OCI-LY1 (cell line): ENCODE results near the gene KCTD18.

Source experiments
- H2AFZ ChIP-seq: fragments of 200-600 bp; sonication (generic), shearing (Covaris generic); 2 replicates; pipeline ENCODE4 v1.6.0; 2014; ENCODE audit warnings: antibody characterized with exemption, mild to moderate bottlenecking, low read length
- H3F3A ChIP-seq: fragments of 200-600 bp; sonication (generic), shearing (Covaris generic); 2 replicates; pipeline ENCODE4 v1.6.0; 2014; ENCODE audit warnings: mild to moderate bottlenecking, antibody characterized with exemption, low read length, moderate library complexity; ENCODE audit not compliant: insufficient read depth
- H3K27ac ChIP-seq: fragments of 200-600 bp; sonication (generic); 2 replicates; pipeline ENCODE4 v1.5.1; 2014; ENCODE audit warnings: low read length, mixed run types, mild to moderate bottlenecking, low read depth; ENCODE audit not compliant: poor library complexity, severe bottlenecking
- H3K27me3 ChIP-seq: fragments of 200-600 bp; sonication (generic); 2 replicates; pipeline ENCODE4 v1.6.0; 2014; ENCODE audit warnings: antibody characterized with exemption, mild to moderate bottlenecking, low read length, moderate library complexity; ENCODE audit not compliant: insufficient read depth
- H3K36me3 ChIP-seq: fragments of 200-600 bp; sonication (generic); 2 replicates; pipeline ENCODE4 v1.6.1; 2014; ENCODE audit warnings: mild to moderate bottlenecking, antibody characterized with exemption, low read length, moderate library complexity, mixed read lengths; ENCODE audit not compliant: insufficient read depth
- H3K4me1 ChIP-seq: fragments of 200-600 bp; sonication (generic); 2 replicates; pipeline ENCODE4 v1.5.1; 2014; ENCODE audit warnings: mild to moderate bottlenecking, low read length, moderate library complexity; ENCODE audit not compliant: insufficient read depth, severe bottlenecking
- H3K4me2 ChIP-seq: fragments of 200-600 bp; sonication (generic), shearing (Covaris generic); 2 replicates; pipeline ENCODE4 v1.6.1; 2014; ENCODE audit warnings: low read length
- H3K4me3 ChIP-seq: fragments of 200-600 bp; sonication (generic); 2 replicates; pipeline ENCODE4 v1.5.1; 2014; ENCODE audit warnings: low read length, low read depth, mild to moderate bottlenecking, mixed read lengths; ENCODE audit not compliant: poor library complexity, severe bottlenecking
- H3K79me2 ChIP-seq: fragments of 200-600 bp; shearing (Covaris generic); 2 replicates; pipeline ENCODE4 v1.6.1; 2016; ENCODE audit warnings: mixed run types, low read length, mixed read lengths; ENCODE audit not compliant: insufficient read depth
- H3K9ac ChIP-seq: fragments of 200-600 bp; sonication (generic), shearing (Covaris generic); 2 replicates; pipeline ENCODE4 v1.6.1; 2014; ENCODE audit warnings: mild to moderate bottlenecking, low read length, mixed read lengths
- H3K9me2 ChIP-seq: fragments of 200-600 bp; sonication (generic), shearing (Covaris generic); 2 replicates; pipeline ENCODE4 v1.6.1; 2014; ENCODE audit warnings: low read depth, mild to moderate bottlenecking, low read length, mixed read lengths
- H3K9me3 ChIP-seq: fragments of 200-600 bp; shearing (Covaris generic); 2 replicates; pipeline ENCODE4 v1.6.1; 2014; ENCODE audit warnings: low read length, mixed read lengths
- H4K20me1 ChIP-seq: fragments of 200-600 bp; sonication (generic), shearing (Covaris generic); 2 replicates; pipeline ENCODE4 v1.6.0; 2016; ENCODE audit warnings: mild to moderate bottlenecking, low read length; ENCODE audit not compliant: insufficient read depth
- EZH2 ChIP-seq: fragments of 200-600 bp; sonication (generic), shearing (Covaris generic); IDR thresholded peaks from 2 replicates; pipeline ENCODE4 v1.8.0; 2017; ENCODE audit warnings: borderline replicate concordance, mixed run types, mild to moderate bottlenecking, antibody characterized with exemption, low read length, moderate library complexity, mixed read lengths
- TF ChIP-seq, protein P1 (sequence below): fragments of 200-600 bp; sonication (generic), shearing (Covaris generic); IDR thresholded peaks from 2 replicates; pipeline ENCODE4 v1.5.1; 2017; ENCODE audit warnings: mild to moderate bottlenecking, antibody characterized with exemption, low read length, moderate library complexity, mixed read lengths

KCTD18 gene

DNA sequence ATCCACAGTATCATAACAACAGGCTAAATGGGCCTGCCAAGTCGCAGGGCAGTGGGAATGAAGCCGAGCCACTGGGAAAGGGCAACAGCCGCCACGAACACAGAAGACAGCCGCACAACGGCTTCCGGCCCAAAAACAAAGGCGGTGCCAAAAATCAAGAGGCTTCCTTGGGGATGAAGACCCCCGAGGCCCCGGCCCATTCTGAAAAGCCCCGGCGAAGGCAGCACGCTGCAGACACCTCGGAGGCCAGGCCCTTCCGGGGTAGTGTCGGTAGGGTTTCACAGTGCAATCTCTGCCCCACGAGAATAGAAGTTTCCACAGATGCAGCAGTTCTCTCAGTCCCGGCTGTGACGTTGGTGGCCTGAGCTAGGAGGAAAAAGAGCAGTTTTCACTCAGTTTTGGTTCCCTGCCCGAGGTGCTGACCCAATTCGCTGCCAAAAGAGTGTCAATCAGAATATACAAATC, 32.2 kb downstream of the KCTD18 start:
- H3K27ac ChIP-seq = peak overlapping the region; percentile 60
- no peaks in the 10 kb centered on the region for H3K36me3 ChIP-seq
- TF ChIP-seq, protein P1, sequence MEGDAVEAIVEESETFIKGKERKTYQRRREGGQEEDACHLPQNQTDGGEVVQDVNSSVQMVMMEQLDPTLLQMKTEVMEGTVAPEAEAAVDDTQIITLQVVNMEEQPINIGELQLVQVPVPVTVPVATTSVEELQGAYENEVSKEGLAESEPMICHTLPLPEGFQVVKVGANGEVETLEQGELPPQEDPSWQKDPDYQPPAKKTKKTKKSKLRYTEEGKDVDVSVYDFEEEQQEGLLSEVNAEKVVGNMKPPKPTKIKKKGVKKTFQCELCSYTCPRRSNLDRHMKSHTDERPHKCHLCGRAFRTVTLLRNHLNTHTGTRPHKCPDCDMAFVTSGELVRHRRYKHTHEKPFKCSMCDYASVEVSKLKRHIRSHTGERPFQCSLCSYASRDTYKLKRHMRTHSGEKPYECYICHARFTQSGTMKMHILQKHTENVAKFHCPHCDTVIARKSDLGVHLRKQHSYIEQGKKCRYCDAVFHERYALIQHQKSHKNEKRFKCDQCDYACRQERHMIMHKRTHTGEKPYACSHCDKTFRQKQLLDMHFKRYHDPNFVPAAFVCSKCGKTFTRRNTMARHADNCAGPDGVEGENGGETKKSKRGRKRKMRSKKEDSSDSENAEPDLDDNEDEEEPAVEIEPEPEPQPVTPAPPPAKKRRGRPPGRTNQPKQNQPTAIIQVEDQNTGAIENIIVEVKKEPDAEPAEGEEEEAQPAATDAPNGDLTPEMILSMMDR = no peak
- no peak for TF ChIP-seq EZH2

GRCh38 chr2:200476836-200477235, 33.0 kb downstream of the KCTD18 start:
- no peaks in the 10 kb centered on the region for H3K36me3 ChIP-seq

More for the DNA sequence above, 32.2 kb downstream of the KCTD18 start:
- Histone ChIP-seq H3K4me1 (peaks cover 52% of the 10 kb centered on the region), H3K4me3 (peak overlapping the region; percentile 65), H4K20me1 (no peaks in the 10 kb centered on the region), H3F3A (no peaks in the 10 kb centered on the region), H3K9me3 (no peaks in the 10 kb centered on the region), H3K27me3 (no peaks in the 10 kb centered on the region), H3K4me2 (peak overlapping the region; percentile 73), H3K79me2 (no peaks in the 10 kb centered on the region; the same call in 1 of the 2 replicates), H3K9ac (peak overlapping the region; percentile 70), H3K9me2 (no peaks in the 10 kb centered on the region), H2AFZ (no peak overlapping the region; the same call in 1 of the 2 replicates)

GRCh38 chr2:200475795-200476194, 34.1 kb downstream of the KCTD18 start:
- H3K4me2 ChIP-seq = peak overlapping the region; percentile 73
- H3K27ac ChIP-seq = peak overlapping the region; percentile 60
- H3K27me3 ChIP-seq = no peaks in the 10 kb centered on the region
- H3K4me3 ChIP-seq = peak overlapping the region; percentile 65
- H3K9me3 ChIP-seq = no peaks in the 10 kb centered on the region
- H2AFZ ChIP-seq = no peak overlapping the region
- no peak for TF ChIP-seq EZH2
- TF ChIP-seq, protein P1 = no peak
- no peaks in the 10 kb centered on the region for H3K9me2 ChIP-seq
- no peaks in the 10 kb centered on the region for H3F3A ChIP-seq
- H3K4me1 ChIP-seq = peaks cover 67% of the 10 kb centered on the region
- no peaks in the 10 kb centered on the region for H3K36me3 ChIP-seq
- no peaks in the 10 kb centered on the region for H4K20me1 ChIP-seq
- H3K79me2 ChIP-seq = no peaks in the 10 kb centered on the region; the same call in 1 of the 2 replicates
- H3K9ac ChIP-seq = peak overlapping the region; percentile 70; the same call in 1 of the 2 replicates

More at GRCh38 chr2:200476836-200477235, 33.0 kb downstream of the KCTD18 start:
- Histone ChIP-seq H4K20me1 (no peaks in the 10 kb centered on the region), H3K9ac (peak overlapping the region; percentile 70), H3K4me2 (peak overlapping the region; percentile 73), H3K27me3 (no peaks in the 10 kb centered on the region), H3F3A (no peaks in the 10 kb centered on the region), H3K4me3 (peak overlapping the region; percentile 65), H2AFZ (no peak overlapping the region), H3K9me3 (no peaks in the 10 kb centered on the region), H3K4me1 (peaks cover 61% of the 10 kb centered on the region), H3K9me2 (no peaks in the 10 kb centered on the region), H3K79me2 (no peaks in the 10 kb centered on the region; the same call in 1 of the 2 replicates), H3K27ac (peak overlapping the region; percentile 60)
- TF ChIP-seq EZH2 = no peak
- TF ChIP-seq, protein P1 = no peak
